Ovary (tissue), 3 donors: ENCODE results near the gene MS4A4E.

Experiments
- CTCF ChIP-seq, 3 donors: fragments of 450-650 bp in 2 of 3; fragments of 200-600 bp in 1 of 3; IDR thresholded peaks; one replicate each; pipeline versions ENCODE4 v1.5.1 to v1.8.0; 2016 to 2022; ENCODE audit warnings: antibody characterized with exemption in 3 of 3, mild to moderate bottlenecking in 1 of 3
- EP300 ChIP-seq: sonication (generic); formaldehyde crosslinking; IDR thresholded peaks from one replicate; pipeline ENCODE4 v1.6.1; 2017; ENCODE audit warnings: antibody characterized with exemption
- POLR2A ChIP-seq: fragments of 450-650 bp; IDR thresholded peaks from one replicate; pipeline ENCODE4 v1.6.1; 2017; ENCODE audit warnings: antibody characterized with exemption, mild to moderate bottlenecking, moderate library complexity
- donor health status: DM: no; HTN: no; CAD: no.

DNA sequence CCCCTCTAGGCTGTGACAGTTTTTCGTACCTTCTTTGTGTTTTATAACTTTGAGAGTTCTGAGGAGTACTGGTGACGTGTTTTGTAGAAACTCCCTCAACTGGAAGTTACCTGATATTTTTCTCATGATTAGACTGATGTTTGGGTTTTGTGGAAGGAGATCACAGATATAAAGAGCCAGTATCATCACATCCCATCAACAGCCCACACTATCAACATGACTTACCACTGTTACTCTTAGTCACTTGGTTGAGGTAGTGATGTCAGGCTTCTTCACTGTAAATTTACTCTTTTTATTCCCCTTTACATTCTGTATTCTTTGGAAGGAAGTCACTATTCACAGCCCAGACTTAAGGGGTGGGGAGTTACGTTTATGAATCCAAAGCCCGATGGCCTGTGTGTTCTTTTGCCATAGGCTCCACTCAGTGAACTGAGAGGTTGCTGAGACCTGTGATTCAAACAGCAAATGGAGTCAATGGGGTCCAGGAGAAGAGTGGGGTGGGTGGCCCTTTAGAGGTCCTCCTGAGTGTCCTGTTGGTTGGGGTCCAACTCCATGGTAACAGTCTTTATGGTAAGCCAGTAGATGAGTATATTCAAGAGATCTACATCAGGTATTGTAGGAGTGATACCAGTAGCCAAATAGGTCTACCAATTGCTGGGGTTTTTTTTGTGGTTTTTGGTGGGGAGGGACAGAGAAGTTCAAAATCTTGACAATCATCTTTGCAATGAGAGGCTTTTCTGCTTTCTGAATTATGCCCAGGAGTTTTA, 15.2 kb upstream of the MS4A4E start:
- TF ChIP-seq POLR2A: no peak
- no peak for TF ChIP-seq CTCF (IDR thresholded peaks at IDR 0.05)
- no peak for TF ChIP-seq EP300
